Activated T-cell treated with anti-CD3 and anti-CD28 coated beads, Interleukin-2, amount 50 U/mL, for 4 hours (primary cell): ENCODE data around the gene JAML. TPM values are rescaled to one million over a fixed set of nuclear protein-coding genes. Genes with fewer than 3 reads are reported as not detected.

ENCODE experiments used
- ATAC-seq, 2 donors: fragments of 200-7000 bp; cut with Tn5 transposase; one replicate each; pipeline ENCODE4 v1.10.0; 2021
- DNase-seq: peaks from one replicate; pipeline ENCODE4 v3.0.0-alpha.2; 2020
- H3K27me3 Mint-ChIP-seq: one replicate; pipeline ENCODE4 v1.8.0; 2021; ENCODE audit warnings: low read depth, mixed read lengths
- H3K36me3 Mint-ChIP-seq: one replicate; pipeline ENCODE4 v1.8.0; 2022; ENCODE audit warnings: mixed read lengths; ENCODE audit not compliant: insufficient read depth
- H3K4me1 Mint-ChIP-seq: one replicate; pipeline ENCODE4 v1.8.0; 2021; ENCODE audit warnings: low read depth, mixed read lengths
- H3K4me3 Mint-ChIP-seq: one replicate; pipeline ENCODE4 v1.8.0; 2021; ENCODE audit warnings: mild to moderate bottlenecking, moderate library complexity, mixed read lengths
- H3K9me3 Mint-ChIP-seq: one replicate; pipeline ENCODE4 v1.8.0; 2021; ENCODE audit warnings: mixed read lengths
- total RNA-seq, 3 donors: library from RNA; stranded (reverse); gene quantifications; one replicate each; pipeline ENCODE4 v1.2.1, GENCODE V29; 2021

Gene JAML
- total RNA-seq, 3 donors from 2014 or later, result 135 to 153 (median 137) TPM

DNA sequence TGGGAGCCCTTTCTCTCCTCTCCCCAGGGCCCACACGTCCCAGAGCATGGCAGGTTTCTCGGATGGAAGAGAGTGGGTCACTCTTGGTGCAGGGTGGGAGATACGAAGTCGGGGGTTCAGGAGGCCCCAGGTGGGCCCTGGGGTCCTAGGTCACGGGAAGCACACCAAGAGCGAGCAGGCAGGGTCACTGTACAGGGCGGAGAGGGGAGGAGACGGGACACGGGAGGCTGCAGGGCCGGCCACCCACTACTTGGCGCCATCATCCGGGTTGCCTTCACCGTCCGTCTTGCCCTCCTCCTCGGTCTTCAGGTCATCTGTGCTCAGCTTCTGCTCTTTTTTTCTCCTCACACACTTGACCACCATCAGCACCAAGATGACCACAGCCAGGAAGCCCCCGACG is 58.2 kb downstream of the JAML start:
- no peaks in the 10 kb centered on the region for H3K9me3 Mint-ChIP-seq
- H3K4me3 Mint-ChIP-seq, result no peak overlapping the region
- ATAC-seq, result no peak
- H3K4me1 Mint-ChIP-seq, result no peaks in the 10 kb centered on the region
- H3K27me3 Mint-ChIP-seq, result peaks cover 18% of the 10 kb centered on the region
- no peak for DNase-seq
- no peaks in the 10 kb centered on the region for H3K36me3 Mint-ChIP-seq

DNA sequence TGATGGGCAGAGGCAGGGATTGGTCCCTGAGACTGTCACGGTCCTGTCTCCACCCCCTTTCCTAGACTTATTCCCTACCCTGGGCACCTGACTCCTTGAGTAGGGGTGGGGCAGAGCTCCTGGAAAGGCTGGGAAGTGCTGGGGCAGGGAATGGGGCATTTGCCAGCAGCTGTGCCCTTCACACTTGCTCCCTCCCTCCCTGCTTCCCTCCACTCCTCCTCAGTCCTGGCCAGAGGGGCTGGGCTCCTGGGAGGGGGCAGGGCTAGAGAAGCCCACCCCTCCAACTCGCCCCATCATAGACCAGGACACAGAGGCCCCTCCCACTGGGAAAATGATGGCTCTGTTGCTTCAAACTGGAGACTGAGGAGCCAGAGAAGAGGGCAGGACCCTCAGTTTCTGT is 59.9 kb downstream of the JAML start:
- Mint-ChIP-seq H3K4me1 (no peaks in the 10 kb centered on the region), H3K27me3 (peaks cover 18% of the 10 kb centered on the region), H3K4me3 (no peak overlapping the region), H3K36me3 (no peaks in the 10 kb centered on the region), H3K9me3 (no peaks in the 10 kb centered on the region)
- ATAC-seq (no peak), DNase-seq (no peak)

DNA sequence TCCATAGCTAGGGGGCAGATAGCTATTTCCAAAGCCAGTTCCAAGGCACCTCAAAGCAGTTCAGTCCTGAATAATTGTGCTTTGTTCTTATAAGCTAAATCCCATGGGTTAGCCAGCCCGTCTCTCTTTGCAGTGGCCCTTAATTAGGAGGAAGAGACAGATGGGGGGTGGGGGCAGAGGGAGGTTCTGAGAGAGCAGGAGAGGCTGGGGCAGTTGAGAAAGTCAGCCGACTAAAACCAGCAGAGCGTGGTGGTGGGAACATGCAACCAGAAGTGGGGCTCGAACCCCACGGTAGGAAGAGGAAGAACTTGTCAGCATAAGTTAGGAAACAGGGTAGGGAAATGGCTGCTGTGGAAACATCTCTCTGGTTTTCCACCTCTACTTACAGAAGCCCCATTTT is 61.3 kb downstream of the JAML start:
- Mint-ChIP-seq H3K9me3 (no peaks in the 10 kb centered on the region), H3K4me1 (no peaks in the 10 kb centered on the region), H3K27me3 (peaks cover 23% of the 10 kb centered on the region), H3K36me3 (no peaks in the 10 kb centered on the region), H3K4me3 (no peak overlapping the region)
- no peak for ATAC-seq
- DNase-seq, result no peak

DNA sequence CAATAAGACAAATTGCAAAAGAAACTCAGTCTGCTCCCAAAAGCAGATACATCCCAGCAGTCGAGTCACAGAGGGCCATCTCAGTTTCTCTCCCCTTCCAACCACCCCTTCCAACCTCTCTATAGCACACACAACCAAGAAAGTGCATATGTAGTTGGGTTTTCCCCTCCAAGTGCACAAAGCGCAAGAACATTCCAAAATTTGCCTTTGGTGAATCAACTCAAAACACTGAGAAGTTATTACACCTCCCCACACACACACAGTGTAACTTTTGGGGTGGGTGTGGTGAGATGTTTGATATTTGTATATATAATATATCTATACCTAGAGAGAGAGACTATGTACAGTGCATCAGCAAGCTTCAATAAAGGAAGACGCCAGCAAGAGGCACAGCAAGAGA is 62.0 kb downstream of the JAML start:
- Mint-ChIP-seq H3K4me1 (no peaks in the 10 kb centered on the region), H3K4me3 (no peak overlapping the region), H3K27me3 (peaks cover 27% of the 10 kb centered on the region), H3K36me3 (no peaks in the 10 kb centered on the region), H3K9me3 (no peaks in the 10 kb centered on the region)
- DNase-seq (no peak), ATAC-seq (no peak)

DNA sequence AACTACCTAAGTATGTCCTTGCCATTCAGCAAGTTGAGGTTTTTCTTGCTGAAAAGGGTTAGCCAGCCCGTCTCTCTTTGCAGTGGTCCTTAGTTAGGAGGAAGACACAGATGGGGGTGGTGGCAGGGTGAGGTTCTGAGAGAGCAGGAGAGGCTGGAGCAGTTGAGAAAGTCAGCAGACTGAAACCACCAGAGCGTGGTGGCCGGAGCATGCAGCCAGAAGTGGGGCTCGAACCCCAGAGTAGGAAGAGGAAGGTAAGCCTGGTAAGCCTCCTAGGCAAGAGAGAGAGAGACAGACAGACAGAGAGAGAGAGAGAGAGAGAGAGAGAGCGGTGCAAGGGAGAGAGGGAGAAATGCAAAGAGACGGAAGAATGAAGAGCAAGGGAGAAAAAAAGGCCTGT is 63.0 kb downstream of the JAML start:
- DNase-seq (no peak), ATAC-seq (no peak)
- no peaks in the 10 kb centered on the region for H3K4me1 Mint-ChIP-seq
- H3K4me3 Mint-ChIP-seq, result no peak overlapping the region
- no peaks in the 10 kb centered on the region for H3K36me3 Mint-ChIP-seq
- H3K9me3 Mint-ChIP-seq, result no peaks in the 10 kb centered on the region
- peaks cover 33% of the 10 kb centered on the region for H3K27me3 Mint-ChIP-seq

DNA sequence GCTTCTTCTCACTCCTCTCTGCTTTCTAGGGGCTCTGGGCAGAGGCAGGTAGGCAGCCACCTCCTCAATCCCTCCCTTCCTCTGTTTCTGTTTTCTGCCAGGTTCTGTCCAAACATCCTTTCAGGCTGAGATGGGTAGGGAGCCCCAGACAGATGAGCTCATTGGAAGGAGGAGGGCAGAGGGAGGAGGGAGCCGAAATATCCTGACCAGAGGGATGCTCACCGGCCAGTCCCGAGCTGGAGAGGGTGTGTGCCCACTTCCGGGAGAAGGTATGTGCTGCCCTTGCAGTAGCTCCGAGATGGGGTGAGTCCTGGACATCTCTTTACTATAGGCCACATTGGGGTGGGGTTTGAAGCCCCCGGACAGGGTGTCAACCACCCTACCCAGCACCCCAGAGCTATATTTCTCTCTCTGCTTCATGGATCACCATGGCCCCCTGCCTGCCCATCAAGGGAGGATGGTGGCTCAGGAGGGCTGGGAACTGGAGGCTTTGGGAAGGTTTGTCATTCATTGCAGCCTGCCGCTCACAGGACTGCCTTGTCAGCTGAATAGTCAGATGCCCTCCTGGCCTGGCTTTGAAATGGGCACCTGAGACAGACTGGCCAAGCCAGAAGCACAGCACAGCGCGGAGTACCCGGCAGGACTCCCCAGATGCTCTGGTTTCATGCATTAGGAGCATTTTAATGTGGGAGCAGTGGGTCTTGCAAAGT is 67.5 kb downstream of the JAML start:
- Mint-ChIP-seq H3K27me3 (peaks cover 56% of the 10 kb centered on the region), H3K4me1 (peaks cover 3% of the 10 kb centered on the region), H3K36me3 (no peaks in the 10 kb centered on the region), H3K4me3 (no peak overlapping the region), H3K9me3 (no peaks in the 10 kb centered on the region)
- DNase-seq (no peak), ATAC-seq (no peak)

DNA sequence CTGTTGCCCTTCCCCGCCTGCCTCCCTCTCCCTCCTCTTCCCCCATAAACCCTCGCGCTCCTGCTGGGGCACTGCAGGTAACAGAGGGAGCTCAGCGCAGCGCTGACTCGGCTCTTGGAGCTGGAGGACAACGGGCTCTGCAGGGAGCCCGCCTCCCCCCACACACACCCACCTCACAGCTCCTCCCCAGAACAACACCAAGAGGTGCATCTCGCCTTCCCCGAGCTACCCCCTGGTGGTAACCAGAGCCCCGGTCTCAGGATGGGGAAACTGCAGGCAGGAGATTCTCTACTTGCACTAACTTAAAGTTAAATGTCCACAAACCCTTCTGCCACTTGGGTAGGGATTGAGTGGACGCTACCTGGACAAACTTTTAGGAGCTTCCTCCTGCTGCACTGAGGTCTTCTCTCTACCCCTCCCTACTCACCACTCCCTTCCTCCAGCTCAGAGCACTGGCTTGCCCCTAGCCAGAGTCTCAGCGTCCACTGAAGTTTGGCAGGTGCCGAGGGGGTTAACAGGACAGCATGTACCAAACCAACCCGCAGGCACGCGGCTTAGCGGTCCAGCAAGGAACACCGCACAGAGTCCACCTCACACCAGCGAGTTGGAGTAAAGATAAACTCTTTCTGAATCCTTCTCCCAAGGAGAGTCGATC is 68.2 kb downstream of the JAML start:
- Mint-ChIP-seq H3K9me3 (no peaks in the 10 kb centered on the region), H3K4me3 (no peak overlapping the region), H3K36me3 (no peaks in the 10 kb centered on the region), H3K4me1 (peaks cover 5% of the 10 kb centered on the region), H3K27me3 (peaks cover 62% of the 10 kb centered on the region)
- ATAC-seq, result peak; percentile 69 to 71
- DNase-seq, result no peak

DNA sequence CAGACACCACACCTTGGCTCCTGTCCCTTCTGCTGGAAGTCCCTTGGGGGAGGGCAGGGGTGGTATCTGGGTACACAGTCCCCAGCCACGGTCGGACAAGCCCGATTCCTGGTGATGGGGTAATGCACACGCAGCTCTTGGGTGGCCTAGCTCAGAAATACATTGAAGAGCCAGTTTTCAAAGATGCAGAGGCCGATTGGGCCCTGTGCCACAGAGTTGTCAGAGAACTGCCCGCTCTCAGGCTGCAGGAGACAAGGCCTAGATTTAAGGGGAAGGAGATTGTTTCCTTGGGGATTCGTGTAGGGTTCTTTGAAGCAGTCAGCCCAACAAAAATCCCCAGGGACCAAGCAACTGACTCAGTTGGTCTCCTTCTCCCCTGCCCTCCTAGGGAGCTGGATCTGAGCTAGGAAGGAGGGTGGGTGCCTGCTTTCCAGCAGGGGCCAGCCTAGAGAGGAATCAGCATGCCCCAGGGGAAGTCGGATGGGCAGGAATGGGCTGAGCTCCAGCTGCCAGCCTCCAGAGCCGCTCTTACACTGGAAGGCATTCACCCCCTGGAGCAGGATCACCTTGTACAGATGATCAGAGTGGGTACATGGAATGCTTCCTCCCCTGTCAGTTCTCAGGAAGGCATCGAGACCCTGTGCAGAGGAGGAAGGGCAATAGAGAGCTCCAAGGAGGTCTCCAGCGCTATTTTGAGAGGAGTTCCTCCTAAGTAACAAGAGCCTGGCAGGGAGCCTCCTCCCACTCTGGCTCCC is 68.9 kb downstream of the JAML start:
- no peak overlapping the region for H3K4me3 Mint-ChIP-seq
- no peak for ATAC-seq
- DNase-seq, result no peak
- no peaks in the 10 kb centered on the region for H3K36me3 Mint-ChIP-seq
- H3K9me3 Mint-ChIP-seq, result no peaks in the 10 kb centered on the region
- peaks cover 62% of the 10 kb centered on the region for H3K27me3 Mint-ChIP-seq
- peaks cover 5% of the 10 kb centered on the region for H3K4me1 Mint-ChIP-seq

DNA sequence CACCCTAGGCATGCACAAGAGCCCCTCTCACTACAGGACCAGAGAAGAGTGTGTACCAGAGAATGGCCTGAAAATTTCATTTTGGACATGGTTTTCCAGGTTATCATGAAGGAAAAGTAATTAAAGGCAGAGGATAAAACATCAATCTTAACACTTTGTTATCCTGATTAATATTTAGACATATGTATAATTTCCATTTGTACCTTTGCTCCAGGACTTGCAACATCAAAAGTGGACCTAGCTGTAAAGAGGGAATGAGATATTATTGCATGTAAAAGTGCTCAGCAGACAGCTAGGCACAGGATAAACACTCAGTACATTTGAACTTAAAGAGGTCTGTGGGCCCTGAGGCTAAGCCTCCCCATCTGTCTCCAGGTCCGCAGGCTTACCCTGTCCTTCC is 70.2 kb downstream of the JAML start:
- no peaks in the 10 kb centered on the region for H3K36me3 Mint-ChIP-seq

DNA sequence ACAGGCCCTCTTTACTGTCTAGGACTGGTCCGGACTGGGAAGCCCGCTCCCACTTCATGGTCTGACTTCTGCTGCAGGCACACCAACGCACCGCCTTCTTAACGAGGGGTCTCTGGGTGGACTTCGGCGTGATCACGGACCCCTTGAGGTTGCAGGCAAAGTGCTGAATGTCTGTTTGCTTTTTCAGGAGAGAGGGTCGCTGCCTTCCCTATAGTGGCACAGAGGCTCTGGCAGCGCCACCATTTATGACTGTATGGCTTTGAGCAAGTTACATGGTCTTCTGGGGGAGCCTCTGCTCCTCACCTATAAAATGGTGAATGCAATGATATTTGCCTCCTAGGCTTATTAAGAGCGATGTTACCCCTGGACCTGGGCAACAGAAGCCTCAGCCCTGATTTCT is 70.8 kb downstream of the JAML start:
- no peak for ATAC-seq
- Mint-ChIP-seq H3K9me3 (no peaks in the 10 kb centered on the region), H3K36me3 (no peaks in the 10 kb centered on the region), H3K27me3 (peaks cover 64% of the 10 kb centered on the region), H3K4me1 (peaks cover 5% of the 10 kb centered on the region), H3K4me3 (peak overlapping the region; percentile 42)
- DNase-seq, result no peak

More for the DNA sequence above, 70.2 kb downstream of the JAML start:
- no peak overlapping the region for H3K4me3 Mint-ChIP-seq
- no peak for ATAC-seq
- DNase-seq, result no peak
- H3K27me3 Mint-ChIP-seq, result peaks cover 69% of the 10 kb centered on the region
- peaks cover 5% of the 10 kb centered on the region for H3K4me1 Mint-ChIP-seq
- H3K9me3 Mint-ChIP-seq, result no peaks in the 10 kb centered on the region

DNA sequence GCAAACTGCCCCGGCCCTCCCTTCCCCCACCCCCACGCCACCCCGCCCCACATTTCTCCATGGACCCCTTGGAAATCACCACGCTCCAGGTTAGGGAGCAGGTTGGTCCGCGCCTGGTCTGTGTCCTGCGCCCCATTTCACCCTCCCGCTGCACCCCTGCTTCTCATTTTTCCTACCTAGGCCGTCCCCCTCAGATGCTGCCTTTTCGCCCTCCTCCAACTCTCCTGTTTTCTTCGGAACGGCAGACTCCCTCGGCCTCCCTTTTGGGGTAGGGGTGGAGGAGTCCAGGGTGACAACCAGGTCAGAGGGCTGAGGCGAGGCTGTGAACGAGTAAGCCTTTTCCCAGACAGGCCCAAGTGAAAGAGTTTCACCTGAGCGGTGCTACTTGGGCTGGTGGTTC is 71.3 kb downstream of the JAML start:
- no peaks in the 10 kb centered on the region for H3K36me3 Mint-ChIP-seq
- peak overlapping the region; percentile 42 for H3K4me3 Mint-ChIP-seq
- H3K4me1 Mint-ChIP-seq, result peaks cover 5% of the 10 kb centered on the region
- ATAC-seq, result no peak
- H3K27me3 Mint-ChIP-seq, result peaks cover 65% of the 10 kb centered on the region
- no peak for DNase-seq
- H3K9me3 Mint-ChIP-seq, result no peaks in the 10 kb centered on the region

DNA sequence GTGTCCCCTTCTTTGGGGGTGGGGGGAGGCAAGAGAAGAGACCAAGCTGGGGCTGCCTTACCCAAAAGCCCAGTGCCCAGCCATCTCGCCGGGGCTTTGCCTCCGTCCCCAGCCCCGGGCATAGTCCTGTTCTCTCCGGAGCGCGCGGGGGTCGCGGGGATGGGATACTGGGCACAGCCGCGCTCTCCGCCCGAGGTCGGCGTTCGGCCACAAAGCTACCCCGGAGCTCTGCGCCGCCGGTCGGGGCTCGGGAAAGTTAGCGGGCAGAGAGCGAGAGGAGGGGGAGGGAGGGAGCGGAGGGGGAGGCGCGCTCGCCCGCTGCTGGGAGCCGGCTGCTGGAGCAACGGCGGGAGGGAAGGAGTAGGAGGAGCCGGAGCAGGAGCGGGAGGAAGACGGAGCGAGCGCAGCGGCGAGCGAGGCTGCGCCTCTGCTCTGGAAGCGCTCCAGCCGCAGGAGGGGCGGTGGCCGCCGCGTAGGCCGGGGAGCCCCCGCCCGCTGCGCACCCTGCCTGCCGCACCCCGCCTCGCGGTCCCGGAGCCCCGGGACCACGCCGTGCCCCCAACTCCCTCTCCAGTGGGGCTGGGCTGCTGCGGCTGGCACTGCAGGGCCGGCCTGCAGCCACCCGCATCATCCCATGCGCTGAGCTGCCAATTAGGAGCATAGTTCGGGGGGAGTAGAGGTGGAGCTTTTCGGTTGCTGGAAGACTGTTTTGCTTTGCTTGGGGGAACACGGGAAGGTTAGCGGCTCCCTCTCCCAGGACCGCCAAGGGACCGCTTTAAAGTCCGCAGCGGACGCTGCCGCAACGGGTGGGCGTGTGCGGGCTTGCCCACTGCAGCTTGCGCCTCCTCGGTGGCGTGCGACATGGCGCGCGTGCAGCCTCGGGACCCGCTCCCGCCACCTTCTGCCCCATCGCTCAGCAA is 72.0 kb downstream of the JAML start, which contains the start of gene SCN4B:
Gene SCN4B, minus strand, starts transcription at position 272 of the 920 bp plus-strand sequence. Its CDS starts 150 bp downstream, at position 122.
- peaks cover 5% of the 10 kb centered on the region for H3K4me1 Mint-ChIP-seq
- DNase-seq (no peak), ATAC-seq (peak; percentile 46 to 70)
- H3K4me3 Mint-ChIP-seq, result peak within 1 kb of the TSS; percentile 42
- no peaks in the 10 kb centered on the region for H3K9me3 Mint-ChIP-seq
- peaks cover 63% of the 10 kb centered on the region for H3K27me3 Mint-ChIP-seq
- H3K36me3 Mint-ChIP-seq, result no peaks in the 10 kb centered on the region

DNA sequence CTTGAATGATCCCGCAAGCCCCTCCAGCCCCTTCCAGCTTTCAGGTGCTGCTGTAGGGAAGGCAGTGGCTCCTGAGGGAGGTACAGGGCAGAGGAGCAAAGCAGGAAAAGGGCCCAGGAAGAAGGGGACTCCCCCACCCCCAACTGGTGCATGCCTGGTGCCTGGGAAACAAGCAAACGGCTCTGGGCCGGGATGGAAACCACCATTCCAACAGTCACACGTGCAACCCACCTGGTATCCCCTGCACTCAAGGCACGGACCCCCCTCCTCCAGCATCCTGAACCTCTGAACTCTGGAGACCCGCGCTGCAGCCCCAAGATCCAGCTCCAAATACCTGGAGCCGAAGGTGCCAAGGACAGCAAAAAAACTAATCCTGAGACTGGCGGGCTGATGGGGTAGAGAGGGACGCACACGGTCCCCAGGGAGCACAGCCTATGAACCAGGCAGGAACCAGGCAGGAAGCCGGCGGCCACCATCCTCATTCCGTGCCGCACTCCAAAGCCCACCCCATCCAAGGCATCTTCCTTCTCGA is 72.7 kb downstream of the JAML start:
- Mint-ChIP-seq H3K27me3 (peaks cover 60% of the 10 kb centered on the region), H3K36me3 (no peaks in the 10 kb centered on the region), H3K9me3 (no peaks in the 10 kb centered on the region), H3K4me1 (peaks cover 5% of the 10 kb centered on the region), H3K4me3 (peak overlapping the region; percentile 21)
- ATAC-seq (no peak), DNase-seq (no peak)

DNA sequence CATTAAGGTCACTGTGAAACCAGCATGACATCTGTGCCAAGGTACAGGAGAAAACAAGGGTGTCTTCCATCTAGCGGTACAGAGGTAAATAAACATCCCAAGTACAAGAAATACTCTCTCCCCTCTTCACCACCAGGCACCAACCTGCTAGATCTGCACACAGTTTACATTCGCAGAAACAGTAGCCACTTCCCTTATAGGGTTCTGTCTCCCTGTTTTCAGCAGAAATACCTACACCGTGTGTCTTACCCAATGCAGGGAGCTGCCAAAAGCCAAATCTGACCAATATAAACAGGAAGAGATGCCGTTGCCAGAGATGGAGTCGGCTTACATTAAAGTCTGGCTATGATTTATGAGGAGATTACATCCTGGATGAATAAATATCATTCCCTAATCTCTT is 73.4 kb downstream of the JAML start:
- no peak for ATAC-seq
- Mint-ChIP-seq H3K4me1 (peaks cover 5% of the 10 kb centered on the region), H3K36me3 (no peaks in the 10 kb centered on the region), H3K4me3 (no peak overlapping the region), H3K27me3 (peaks cover 57% of the 10 kb centered on the region), H3K9me3 (no peaks in the 10 kb centered on the region)
- DNase-seq, result no peak
